Cerebellar cortex (tissue), 1 donor: ENCODE measurements around the gene CDK12.

Source experiments
- DNase-seq: peaks from one replicate; pipeline ENCODE4 v3.0.0-alpha.2; 2015; ENCODE audit warnings: low spot score

The CDK12 gene

DNA sequence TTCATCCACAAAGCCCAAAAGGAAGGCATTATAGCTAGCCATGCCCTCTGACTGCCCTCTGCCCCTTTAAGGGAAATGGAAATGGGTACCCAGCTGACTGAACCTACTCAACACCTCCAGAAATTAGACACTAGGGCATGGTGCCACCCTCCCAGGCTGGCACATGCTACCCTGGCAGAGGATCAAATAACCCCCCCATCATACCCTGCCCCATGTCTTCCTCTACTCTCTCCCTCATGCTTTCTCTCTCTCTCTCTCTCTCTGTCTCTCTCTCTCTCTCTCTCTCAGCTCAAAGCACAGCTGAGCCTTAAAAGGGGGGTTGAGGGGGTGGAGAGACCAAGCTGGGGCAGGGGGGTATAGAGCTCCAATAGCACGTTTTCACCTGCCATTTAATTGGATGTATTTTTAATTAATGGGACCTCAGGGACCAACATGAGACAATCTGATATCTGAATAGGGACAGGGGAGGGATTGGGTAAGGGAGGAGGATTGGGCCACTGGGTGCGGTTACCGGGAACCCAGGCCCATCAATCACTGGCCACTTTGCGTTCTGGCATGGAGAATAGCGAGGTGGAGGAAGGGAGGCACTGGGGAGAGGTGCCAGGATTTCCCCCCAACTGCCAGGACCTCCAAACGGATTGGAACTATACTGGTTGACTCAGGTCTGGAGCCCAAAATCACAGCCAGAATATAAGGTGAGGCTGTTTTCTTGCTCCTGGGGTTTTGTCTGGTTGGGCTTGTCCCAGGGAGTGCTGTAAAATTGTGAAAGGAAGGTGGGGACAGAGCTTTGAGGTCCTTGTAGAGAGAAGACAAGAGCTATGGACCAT lies 88.7 kb downstream of the CDK12 start:
- DNase-seq: no peak

DNA sequence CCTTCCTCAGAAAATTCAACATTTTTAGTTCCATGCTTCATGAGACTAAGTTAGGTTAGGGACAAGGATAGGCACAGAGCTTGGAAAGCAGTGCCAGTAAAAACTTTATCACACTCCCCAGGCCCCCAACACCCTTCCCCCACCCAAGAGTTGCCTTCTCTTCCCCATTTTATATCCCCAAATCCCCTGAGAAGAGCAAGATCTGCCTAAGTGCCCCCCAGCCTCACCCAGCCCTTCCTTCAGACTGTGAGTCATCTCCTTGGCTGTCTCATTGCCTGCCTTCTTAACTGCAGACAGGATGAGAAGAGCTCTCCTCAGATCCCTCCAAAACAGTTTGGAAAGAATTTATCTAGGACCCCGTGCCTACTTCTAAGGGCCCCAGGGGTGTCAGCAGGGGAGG lies 90.6 kb downstream of the CDK12 start:
- DNase-seq: no peak

DNA sequence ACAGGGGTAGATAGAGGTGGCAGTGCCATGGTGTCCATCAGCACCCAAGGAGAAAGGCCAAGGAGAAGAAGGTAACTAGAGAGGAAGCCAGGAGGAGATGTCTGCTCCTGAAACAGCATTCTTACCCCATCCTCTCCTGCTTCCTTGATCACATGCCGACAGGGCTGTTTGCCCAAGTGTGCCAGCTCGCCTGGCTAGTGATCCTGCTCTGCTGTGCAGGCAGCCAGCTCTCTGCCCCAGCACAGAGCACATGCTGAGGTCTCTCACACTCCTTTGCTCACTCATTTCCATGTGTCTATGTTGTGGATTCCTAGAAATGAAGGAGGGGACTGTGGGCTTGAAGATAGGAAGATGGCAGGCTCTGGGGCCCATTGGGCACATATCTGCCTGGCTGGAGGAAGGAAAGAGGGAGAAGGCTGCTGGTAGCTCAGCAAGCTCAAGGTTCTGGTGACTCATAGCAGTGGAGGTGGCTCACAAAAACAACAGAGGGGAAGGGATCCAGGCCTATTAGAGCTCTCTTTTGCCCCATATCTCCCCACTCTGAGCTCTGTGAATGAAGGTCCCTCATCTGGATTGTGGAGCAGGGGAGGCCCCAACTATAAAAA lies 92.2 kb downstream of the CDK12 start:
- DNase-seq: no peak

DNA sequence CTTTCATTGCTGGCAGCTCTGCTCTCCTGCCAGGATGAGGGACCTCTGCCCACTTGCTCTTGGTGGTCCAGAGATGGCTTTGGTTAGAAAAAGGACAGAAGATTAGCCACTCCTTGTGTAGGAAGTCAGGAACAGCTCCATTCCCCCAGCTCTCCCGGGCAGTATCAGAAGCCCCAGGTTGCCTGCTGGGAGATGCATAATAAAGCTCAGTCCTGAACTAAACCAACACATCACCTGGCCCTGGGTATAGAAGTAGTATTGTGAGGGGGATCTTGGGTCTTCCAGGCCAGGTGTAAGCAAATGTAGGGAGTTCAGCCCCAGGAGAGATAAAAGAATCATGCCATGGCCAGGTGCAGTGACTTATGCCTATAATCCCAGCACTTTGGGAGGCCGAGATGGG lies 94.1 kb downstream of the CDK12 start:
- no peak for DNase-seq

DNA sequence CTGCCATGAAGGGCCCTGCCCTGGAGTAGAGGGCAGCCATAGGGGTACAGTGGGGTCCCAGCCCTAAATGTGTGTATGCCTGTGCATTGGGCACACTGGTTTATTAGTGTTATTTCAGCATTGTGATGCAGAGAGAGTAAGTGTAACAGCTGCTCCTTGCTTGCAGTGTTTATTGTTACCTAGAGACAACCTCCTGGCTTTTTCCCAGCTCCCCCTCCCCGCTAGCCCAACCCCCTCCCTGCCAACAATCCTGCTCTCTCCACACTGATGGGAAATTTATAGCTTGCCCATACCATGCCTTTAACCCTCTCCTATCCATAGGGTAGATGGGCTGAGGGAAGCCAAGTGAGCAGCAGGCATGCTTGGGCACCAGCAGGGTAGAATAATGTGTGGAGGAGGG lies 95.1 kb downstream of the CDK12 start:
- no peak for DNase-seq

GRCh38 chr17:39562395-39562794 lies 101.1 kb downstream of the CDK12 start:
- no peak for DNase-seq

DNA sequence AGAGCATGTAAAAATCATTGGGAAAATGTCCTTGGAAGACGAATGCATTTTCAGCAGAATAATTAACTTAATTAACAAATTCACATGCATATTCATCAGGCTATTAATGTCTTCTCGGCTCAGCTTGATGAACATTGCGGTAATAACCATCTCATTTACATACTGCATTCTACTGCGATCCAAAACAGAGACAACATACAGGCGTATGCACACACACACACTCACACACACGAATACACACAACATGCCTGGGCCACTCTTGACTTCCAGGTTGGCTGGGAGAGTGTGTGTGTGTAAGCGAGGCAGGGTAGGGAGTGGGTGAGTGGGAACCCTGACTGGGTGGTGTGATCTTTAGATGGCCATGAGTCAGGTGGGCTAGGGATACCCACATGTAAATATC lies 101.7 kb downstream of the CDK12 start:
- no peak for DNase-seq

- peak; percentile 12 for DNase-seq
Observed at GRCh38 chr17:39563476-39563875, 102.2 kb downstream of the CDK12 start.

- DNase-seq: no peak
Observed at GRCh38 chr17:39564211-39564848, 103.0 kb downstream of the CDK12 start.

DNA sequence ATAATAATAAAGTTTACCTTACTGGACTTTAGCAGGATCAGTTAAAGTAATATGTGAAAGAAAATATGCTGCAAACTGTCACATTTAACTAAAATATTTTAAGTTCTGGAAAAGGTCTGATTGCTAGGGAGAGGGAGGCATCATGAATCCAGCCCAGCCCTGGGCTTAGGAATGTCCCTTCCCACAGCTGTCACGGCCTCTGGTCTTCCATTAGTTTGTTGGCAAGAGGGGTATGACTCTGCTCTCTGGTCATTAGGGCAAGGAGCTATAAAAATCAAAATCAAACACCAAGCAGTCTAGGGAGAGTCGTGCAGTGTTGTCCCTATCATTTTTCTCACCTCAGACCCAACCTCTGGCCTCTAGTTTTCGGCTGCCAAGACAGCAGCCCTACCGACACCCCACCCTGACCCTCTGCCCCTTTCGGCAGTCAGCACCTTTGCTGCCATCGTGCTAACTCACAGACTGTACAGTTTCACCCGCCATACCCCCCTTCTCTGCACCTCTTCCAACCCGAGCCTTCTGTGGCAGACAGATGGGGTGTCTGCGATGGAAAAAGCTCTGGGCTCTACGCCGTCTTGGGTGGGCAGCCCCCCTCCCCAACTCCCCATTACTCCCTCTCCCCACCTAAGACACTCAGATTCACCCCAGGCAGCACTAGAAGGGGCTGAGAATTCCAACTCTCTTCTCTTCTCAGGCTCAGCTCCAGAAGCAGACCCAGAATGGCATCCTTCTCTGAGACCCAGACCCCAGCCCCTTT lies 105.0 kb downstream of the CDK12 start:
- DNase-seq: no peak

DNA sequence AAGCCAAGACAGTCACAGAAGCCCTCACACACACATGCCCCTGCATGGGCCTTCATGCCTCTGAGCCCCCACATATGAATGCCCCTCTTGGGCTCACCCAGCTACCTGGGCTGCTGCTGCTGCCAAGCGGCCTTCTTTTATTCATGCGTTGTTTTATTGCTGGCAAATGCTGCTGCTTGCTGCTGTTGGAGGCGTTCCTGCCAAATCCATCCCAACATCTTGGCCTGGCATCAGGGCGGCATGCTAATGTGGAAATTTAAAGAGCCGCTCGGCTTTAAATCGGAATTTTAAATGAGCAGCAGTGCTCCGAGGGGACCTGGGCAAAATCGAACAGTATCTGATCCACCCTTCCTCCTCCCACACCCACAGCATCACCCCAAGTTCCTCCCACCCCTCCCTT lies 107.4 kb downstream of the CDK12 start:
- no peak for DNase-seq

DNA sequence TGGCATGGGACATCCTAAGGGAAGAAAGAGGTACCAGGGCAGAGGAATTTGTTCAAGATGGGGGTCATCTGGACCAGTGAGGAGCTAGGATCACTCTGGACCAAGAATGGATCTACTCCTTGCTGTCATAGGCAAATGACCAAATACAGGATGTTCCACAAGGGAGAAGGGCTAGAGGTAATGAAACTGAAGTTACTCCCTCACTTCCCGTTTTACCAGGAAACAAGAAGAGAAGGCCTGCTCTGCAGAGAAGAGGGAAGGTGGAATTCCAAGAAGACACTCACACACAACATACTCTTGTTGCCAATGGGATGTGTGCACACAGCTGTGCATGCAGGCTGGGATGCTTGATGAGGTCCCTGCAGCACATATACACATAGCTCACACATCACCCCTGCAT lies 107.8 kb downstream of the CDK12 start:
- DNase-seq: no peak

DNA sequence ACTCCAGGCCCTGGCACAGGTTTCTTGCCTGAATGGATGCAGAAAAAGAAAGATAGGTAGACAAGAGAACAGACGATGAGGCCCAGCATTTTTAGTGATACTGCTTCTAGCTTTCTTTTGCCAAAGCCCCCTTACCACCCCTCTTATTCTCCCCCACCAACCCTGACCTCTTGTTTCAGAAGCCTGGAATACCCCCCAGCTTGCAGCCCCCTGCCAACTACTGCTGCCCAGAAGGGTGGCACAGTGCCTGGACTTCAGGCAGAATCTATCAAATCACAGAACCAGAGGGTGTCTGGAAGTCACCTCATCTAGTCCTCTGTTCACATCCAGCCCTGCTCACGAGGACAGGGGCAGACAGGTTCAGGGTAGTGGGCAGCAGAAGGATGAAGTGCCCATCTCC lies 110.8 kb downstream of the CDK12 start:
- no peak for DNase-seq

- peak; percentile 76 for DNase-seq
Observed at GRCh38 chr17:39573447-39574298, 112.4 kb downstream of the CDK12 start.

GRCh38 chr17:39576187-39576586 lies 114.9 kb downstream of the CDK12 start:
- peak; percentile 31 for DNase-seq

- no peak for DNase-seq
Observed at GRCh38 chr17:39578272-39578671, 117.0 kb downstream of the CDK12 start.

DNA sequence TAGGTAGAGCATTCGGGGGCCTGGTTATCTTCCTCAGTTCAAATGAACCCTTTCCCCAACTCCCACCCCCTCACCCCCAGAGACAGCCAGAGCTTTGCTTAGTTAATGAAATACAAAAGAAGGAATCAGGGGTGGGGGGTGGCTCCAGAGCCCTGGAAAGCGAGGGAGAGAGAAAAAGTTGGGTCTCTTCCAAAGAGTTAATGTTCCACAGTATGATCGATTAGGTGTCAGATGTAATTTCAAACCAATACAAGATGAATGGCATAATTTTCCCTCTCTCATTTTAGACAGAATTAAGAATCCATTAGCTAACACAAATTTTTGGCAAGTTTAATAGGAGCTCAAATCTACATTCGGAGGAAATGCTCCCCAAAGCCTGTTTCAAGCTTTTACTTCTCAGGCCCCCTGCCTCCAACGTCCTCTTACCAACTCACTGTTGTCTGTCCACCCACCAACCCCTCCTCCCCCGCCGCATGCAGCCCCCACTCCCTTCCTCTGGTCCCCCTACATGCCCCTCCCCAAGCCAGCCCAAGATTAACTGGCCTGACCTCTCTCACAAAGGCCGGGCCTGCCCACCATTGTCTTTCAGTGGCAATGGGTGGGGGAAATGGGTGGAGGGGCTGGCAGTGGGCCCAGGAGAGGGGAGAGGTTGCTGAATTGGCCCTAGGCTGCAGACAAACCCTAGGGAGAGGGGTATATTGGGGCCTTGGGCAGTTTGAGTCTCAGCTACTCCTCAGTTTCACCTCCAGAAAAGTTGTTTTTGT lies 118.2 kb downstream of the CDK12 start:
- no peak for DNase-seq

- DNase-seq: no peak
Observed at GRCh38 chr17:39580082-39580468, 118.8 kb downstream of the CDK12 start.

- no peak for DNase-seq
Observed at GRCh38 chr17:39581071-39581758, 119.9 kb downstream of the CDK12 start.

DNA sequence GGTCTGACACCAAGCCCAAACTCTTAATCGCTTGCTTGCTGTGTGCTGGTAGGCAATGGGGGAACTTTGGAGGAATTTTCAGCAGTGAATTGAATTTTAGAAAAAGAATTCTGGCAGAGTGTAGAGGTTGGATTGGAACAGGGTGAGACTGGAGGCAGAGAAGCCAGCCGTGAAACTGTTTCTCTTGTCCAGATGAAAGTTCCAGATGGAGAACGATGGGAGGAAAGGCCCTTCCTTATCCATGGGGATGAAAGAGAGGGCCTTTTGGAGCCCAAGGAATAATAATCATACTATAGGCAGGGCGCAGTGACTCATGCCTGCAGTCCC lies 120.4 kb downstream of the CDK12 start:
- DNase-seq: no peak
